Non-pigmented ciliary epithelial cell (primary cell): Measurements from ENCODE around the gene STK4.
"Not testable (repeated sequence)": the region's sequence is repeated elsewhere in the genome, so short reads cannot be mapped to it uniquely, and the experiment has no call there.

Source experiments
- DNase-seq: peaks from one replicate; pipeline ENCODE4 v3.0.0-alpha.2; 2010; ENCODE audit warnings: low read depth

STK4 gene

GRCh38 chr20:44988631-44989171 is 22.4 kb downstream of the STK4 start:
- no peak for DNase-seq

- DNase-seq, result no peak
Observed at GRCh38 chr20:44990425-44990824, 24.1 kb downstream of the STK4 start.

GRCh38 chr20:44990957-44991356 is 24.6 kb downstream of the STK4 start:
- no peak for DNase-seq

GRCh38 chr20:44993343-44993742 is 27.0 kb downstream of the STK4 start:
- DNase-seq, result no peak

- DNase-seq, result no peak
Observed at GRCh38 chr20:44997171-44997570, 30.9 kb downstream of the STK4 start.

- no peak for DNase-seq
Observed at GRCh38 chr20:44997668-44998067, 31.4 kb downstream of the STK4 start.

- DNase-seq, result no peak
Observed at GRCh38 chr20:45008521-45009049, 42.3 kb downstream of the STK4 start.

GRCh38 chr20:45010399-45010828 is 44.1 kb downstream of the STK4 start:
- DNase-seq, result peak; percentile 75

- no peak for DNase-seq
Observed at GRCh38 chr20:45011108-45011526, 44.8 kb downstream of the STK4 start.

GRCh38 chr20:45012682-45013302 is 46.5 kb downstream of the STK4 start:
- no peak for DNase-seq

GRCh38 chr20:45014131-45014530 is 47.8 kb downstream of the STK4 start:
- DNase-seq, result not testable (repeated sequence)

- DNase-seq, result no peak
Observed at GRCh38 chr20:45014671-45015415, 48.5 kb downstream of the STK4 start.

- DNase-seq, result no peak
Observed at GRCh38 chr20:45016089-45016671, 49.9 kb downstream of the STK4 start.

GRCh38 chr20:45017281-45017680 is 51.0 kb downstream of the STK4 start:
- DNase-seq, result no peak

GRCh38 chr20:45017857-45018256 is 51.5 kb downstream of the STK4 start:
- no peak for DNase-seq

GRCh38 chr20:45019027-45019761 is 52.9 kb downstream of the STK4 start:
- no peak for DNase-seq

GRCh38 chr20:45019762-45020123 is 53.4 kb downstream of the STK4 start:
- no peak for DNase-seq

GRCh38 chr20:45020236-45020886 is 54.0 kb downstream of the STK4 start:
- DNase-seq, result no peak

- no peak for DNase-seq
Observed at GRCh38 chr20:45021631-45022030, 55.3 kb downstream of the STK4 start.

GRCh38 chr20:45023140-45023539 is 56.8 kb downstream of the STK4 start:
- DNase-seq, result not testable (repeated sequence)

- DNase-seq, result no peak
Observed at GRCh38 chr20:45028424-45029136, 62.3 kb downstream of the STK4 start.
